Gastroesophageal sphincter (tissue), 3 donors: Measurements from ENCODE around the gene PIK3R5.

Experiments used
- CTCF ChIP-seq, 4 experiments: fragments of 200-600 bp in 2 of 4; fragments of 450-650 bp in 2 of 4; sonication (generic) in 1 of 4; IDR thresholded peaks; one replicate each; pipeline ENCODE4 v1.5.1; 2017 to 2019; ENCODE audit warnings: antibody characterized with exemption in 4 of 4, mild to moderate bottlenecking in 2 of 4, moderate library complexity in 2 of 4
- EP300 ChIP-seq: sonication (generic); formaldehyde crosslinking; IDR thresholded peaks from one replicate; pipeline ENCODE4 v1.6.1; 2017; ENCODE audit warnings: antibody characterized with exemption, mild to moderate bottlenecking
- POLR2A ChIP-seq, 2 donors: fragments of 450-650 bp; IDR thresholded peaks; one replicate each; pipeline ENCODE4 v1.6.1; 2017; ENCODE audit warnings: antibody characterized with exemption in 2 of 2, mild to moderate bottlenecking in 2 of 2, moderate library complexity in 1 of 2
- POLR2AphosphoS5 ChIP-seq: sonication (generic); formaldehyde crosslinking; IDR thresholded peaks from one replicate; pipeline ENCODE4 v1.6.1; 2017; ENCODE audit warnings: antibody characterized with exemption

- TF ChIP-seq POLR2AphosphoS5 (no peak), POLR2A (IDR thresholded peaks at IDR 0.05) (no peak), CTCF (IDR thresholded peaks at IDR 0.05) (no peak), EP300 (no peak)
Observed at GRCh38 chr17:8883353-8883752, 82.2 kb downstream of the PIK3R5 start.
